ENCODE data around the gene PCGF1. TPM values are rescaled to one million over a fixed set of nuclear protein-coding genes. Genes with fewer than 3 reads are reported as not detected.

The PCGF1 gene
- total RNA-seq, 1 experiment from 2014 or later = 33.0 TPM

GRCh38 chr2:74462786-74463105, 44.7 kb downstream of the PCGF1 start:
- peaks cover 5% of the 10 kb centered on the region for H3K4me1 ChIP-seq (ENCODE audit: insufficient read depth, low read length, poor library complexity, severe bottlenecking)
- TF ChIP-seq CTCF (conservative IDR thresholded peaks at IDR 0.05; ENCODE audit: low read depth, low read length) (no peak), EZH2 (IDR thresholded peaks at IDR 0.05; ENCODE audit: borderline replicate concordance, low read depth, low read length, poor library complexity, severe bottlenecking) (no peak)
- BruUV-seq (replicated peaks) = no TSS peak
- no peaks in the 10 kb centered on the region for H3K27me3 ChIP-seq (replicated peaks; ENCODE audit: insufficient read depth, low read depth, low read length, poor library complexity)
- DNase-seq (ENCODE audit: low spot score) = no peak
- peaks cover 18% of the 10 kb centered on the region for H3K36me3 ChIP-seq (ENCODE audit: insufficient read depth, low read length, poor library complexity, severe bottlenecking)
- no peak overlapping the region for H3K27ac ChIP-seq (ENCODE audit: low read depth, low read length, poor library complexity, severe bottlenecking)
- no peak overlapping the region for H3K4me3 ChIP-seq (ENCODE audit: low read depth, low read length, poor library complexity, severe bottlenecking)
- H3K9me3 ChIP-seq (ENCODE audit: low read depth, low read length, poor library complexity, severe bottlenecking) = no peaks in the 10 kb centered on the region
- POLR2A ChIA-PET (ENCODE audit: low non-redundant PET) = no interaction called here
- intact Hi-C loops (cut with micrococcal nuclease; ENCODE audit: unreplicated experiment) = no loop called here
- CTCF ChIA-PET = no interaction called here

- BruUV-seq (replicated peaks) = no TSS peak
- no peak overlapping the region for H3K27ac ChIP-seq (ENCODE audit: low read depth, low read length, poor library complexity, severe bottlenecking)
Measured at GRCh38 chr2:74462054-74462785, 45.3 kb downstream of the PCGF1 start.

More at GRCh38 chr2:74462054-74462785, 45.3 kb downstream of the PCGF1 start:
- Histone ChIP-seq H3K9me3 (ENCODE audit: low read depth, low read length, poor library complexity, severe bottlenecking) (no peaks in the 10 kb centered on the region), H3K4me1 (ENCODE audit: insufficient read depth, low read length, poor library complexity, severe bottlenecking) (peaks cover 5% of the 10 kb centered on the region), H3K27me3 (replicated peaks; ENCODE audit: insufficient read depth, low read depth, low read length, poor library complexity) (no peaks in the 10 kb centered on the region), H3K4me3 (ENCODE audit: low read depth, low read length, poor library complexity, severe bottlenecking) (no peak overlapping the region), H3K36me3 (ENCODE audit: insufficient read depth, low read length, poor library complexity, severe bottlenecking) (peaks cover 18% of the 10 kb centered on the region)
- intact Hi-C loops (cut with micrococcal nuclease; ENCODE audit: unreplicated experiment) = no loop called here
- TF ChIP-seq EZH2 (IDR thresholded peaks at IDR 0.05; ENCODE audit: borderline replicate concordance, low read depth, low read length, poor library complexity, severe bottlenecking) (no peak), CTCF (conservative IDR thresholded peaks at IDR 0.05; ENCODE audit: low read depth, low read length) (no peak)
- ChIA-PET CTCF (interaction anchor here (0.6 to 0.8 kb wide), 2 partner anchors 12 to 22 kb away, joined by 3 read pairs; no protein-coding TSS in a partner anchor), POLR2A (ENCODE audit: low non-redundant PET) (interaction anchor here (0.6 kb wide), 1 partner anchor 51 kb away, joined by 7 read pairs; no protein-coding TSS in a partner anchor)
- no peak for DNase-seq (ENCODE audit: low spot score)
